ENCODE measurements around the gene OCRL. TPM values are rescaled to one million over a fixed set of nuclear protein-coding genes. Genes with fewer than 3 reads are reported as not detected.

Gene OCRL
- total and polyA plus RNA-seq, 2 of the 13 experiments (the other 11 are each of a cell fraction or from before 2014, with no cell fraction given) = 13.4 to 32.0 TPM

DNA sequence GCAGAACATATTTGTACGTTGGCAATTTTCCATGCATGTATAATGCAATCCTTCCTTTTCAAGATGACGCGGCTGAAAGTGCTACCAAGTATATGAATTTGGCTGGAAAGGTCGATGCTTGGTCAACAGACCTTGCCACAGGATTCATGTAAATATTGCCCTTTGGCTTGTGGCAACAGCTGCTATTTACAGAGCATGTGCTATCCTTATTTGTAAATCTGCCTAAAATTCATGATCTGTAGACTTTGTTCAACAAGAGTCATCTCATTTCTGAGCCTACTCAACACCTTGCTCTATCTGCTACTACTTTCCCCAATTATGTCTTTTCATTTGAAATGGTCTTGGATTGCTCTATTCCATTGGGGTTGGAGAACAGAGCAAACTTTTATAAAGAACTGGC, 14.9 kb upstream of the OCRL start (continued):
- peak; percentile 53 for TF ChIP-seq PATZ1 (CRISPR knock-in tag; IDR thresholded peaks at IDR 0.05)
- TF ChIP-seq ZSCAN12 (CRISPR knock-in tag; IDR thresholded peaks at IDR 0.05) = no peak
- TF ChIP-seq RORA (CRISPR knock-in tag; IDR thresholded peaks at IDR 0.05) = no peak
- TF ChIP-seq DRAP1 (CRISPR knock-in tag; IDR thresholded peaks at IDR 0.05) = no peak
- TF ChIP-seq ZNF34 (CRISPR knock-in tag; IDR thresholded peaks at IDR 0.05; ENCODE audit: borderline replicate concordance) = no peak
- TF ChIP-seq PCBP2 (optimal IDR thresholded peaks at IDR 0.05; ENCODE audit: low read depth, low read length, poor library complexity, severe bottlenecking) = no peak
- TF ChIP-seq RBFOX2 (IDR thresholded peaks at IDR 0.05; ENCODE audit: low read depth, low read length) = no peak
- no peak for TF ChIP-seq ZNF24 (IDR thresholded peaks at IDR 0.05)
- no peak for TF ChIP-seq ZBTB38 (CRISPR knock-in tag; IDR thresholded peaks at IDR 0.05)
- TF ChIP-seq, protein P1, sequence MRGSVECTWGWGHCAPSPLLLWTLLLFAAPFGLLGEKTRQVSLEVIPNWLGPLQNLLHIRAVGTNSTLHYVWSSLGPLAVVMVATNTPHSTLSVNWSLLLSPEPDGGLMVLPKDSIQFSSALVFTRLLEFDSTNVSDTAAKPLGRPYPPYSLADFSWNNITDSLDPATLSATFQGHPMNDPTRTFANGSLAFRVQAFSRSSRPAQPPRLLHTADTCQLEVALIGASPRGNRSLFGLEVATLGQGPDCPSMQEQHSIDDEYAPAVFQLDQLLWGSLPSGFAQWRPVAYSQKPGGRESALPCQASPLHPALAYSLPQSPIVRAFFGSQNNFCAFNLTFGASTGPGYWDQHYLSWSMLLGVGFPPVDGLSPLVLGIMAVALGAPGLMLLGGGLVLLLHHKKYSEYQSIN (CRISPR knock-in tag; IDR thresholded peaks at IDR 0.05; ENCODE audit: borderline replicate concordance) = no peak
- TF ChIP-seq ZFP91 (CRISPR knock-in tag; IDR thresholded peaks at IDR 0.05; ENCODE audit: borderline replicate concordance) = no peak
- no peak for TF ChIP-seq RBAK (CRISPR knock-in tag; IDR thresholded peaks at IDR 0.05)
- TF ChIP-seq TSC22D2 (CRISPR knock-in tag; IDR thresholded peaks at IDR 0.05; ENCODE audit: borderline replicate concordance) = no peak
- no peak for TF ChIP-seq ETS1 (CRISPR knock-in tag; IDR thresholded peaks at IDR 0.05)
- peak; percentile 81; the same call in 1 of the 2 replicates for TF ChIP-seq AHDC1 (CRISPR knock-in tag; IDR thresholded peaks at IDR 0.05; ENCODE audit: borderline replicate concordance)
- no peak for TF ChIP-seq ZFP36L1 (CRISPR knock-in tag; IDR thresholded peaks at IDR 0.05)
- TF ChIP-seq ZNF841 (CRISPR knock-in tag; IDR thresholded peaks at IDR 0.05; ENCODE audit: borderline replicate concordance) = no peak

All from HepG2 (cell line).